GM21447 (cell line): ENCODE results near the gene LMO1.

Experiments used
- ATAC-seq: cut with Tn5 transposase; IDR thresholded peaks from one replicate; pipeline ENCODE4 v1.9.1; 2021; ENCODE audit not compliant: unreplicated experiment

Gene LMO1

GRCh38 chr11:8229299-8230177 lies 34.1 kb downstream of the LMO1 start:
- no peak for ATAC-seq

DNA sequence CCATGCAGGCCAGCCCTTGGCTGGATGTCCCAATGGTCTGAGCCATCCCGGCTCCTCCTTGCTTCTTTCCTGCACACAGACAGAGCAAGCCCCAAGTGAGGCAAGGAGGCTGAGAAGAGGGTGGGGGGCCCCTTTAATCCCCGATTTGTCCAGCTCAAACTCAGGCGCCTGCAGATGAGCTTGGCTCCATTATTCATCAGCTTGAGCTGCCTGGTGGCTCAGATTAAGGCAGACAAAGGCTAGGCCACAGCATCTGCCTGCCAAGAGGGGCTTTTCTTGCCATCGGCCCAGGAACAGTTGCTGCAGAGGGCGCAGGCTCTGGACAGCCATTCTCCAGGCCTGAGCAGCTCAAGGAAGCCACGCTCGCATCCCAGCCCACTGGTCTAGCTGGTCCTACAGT lies 35.4 kb downstream of the LMO1 start:
- no peak for ATAC-seq

DNA sequence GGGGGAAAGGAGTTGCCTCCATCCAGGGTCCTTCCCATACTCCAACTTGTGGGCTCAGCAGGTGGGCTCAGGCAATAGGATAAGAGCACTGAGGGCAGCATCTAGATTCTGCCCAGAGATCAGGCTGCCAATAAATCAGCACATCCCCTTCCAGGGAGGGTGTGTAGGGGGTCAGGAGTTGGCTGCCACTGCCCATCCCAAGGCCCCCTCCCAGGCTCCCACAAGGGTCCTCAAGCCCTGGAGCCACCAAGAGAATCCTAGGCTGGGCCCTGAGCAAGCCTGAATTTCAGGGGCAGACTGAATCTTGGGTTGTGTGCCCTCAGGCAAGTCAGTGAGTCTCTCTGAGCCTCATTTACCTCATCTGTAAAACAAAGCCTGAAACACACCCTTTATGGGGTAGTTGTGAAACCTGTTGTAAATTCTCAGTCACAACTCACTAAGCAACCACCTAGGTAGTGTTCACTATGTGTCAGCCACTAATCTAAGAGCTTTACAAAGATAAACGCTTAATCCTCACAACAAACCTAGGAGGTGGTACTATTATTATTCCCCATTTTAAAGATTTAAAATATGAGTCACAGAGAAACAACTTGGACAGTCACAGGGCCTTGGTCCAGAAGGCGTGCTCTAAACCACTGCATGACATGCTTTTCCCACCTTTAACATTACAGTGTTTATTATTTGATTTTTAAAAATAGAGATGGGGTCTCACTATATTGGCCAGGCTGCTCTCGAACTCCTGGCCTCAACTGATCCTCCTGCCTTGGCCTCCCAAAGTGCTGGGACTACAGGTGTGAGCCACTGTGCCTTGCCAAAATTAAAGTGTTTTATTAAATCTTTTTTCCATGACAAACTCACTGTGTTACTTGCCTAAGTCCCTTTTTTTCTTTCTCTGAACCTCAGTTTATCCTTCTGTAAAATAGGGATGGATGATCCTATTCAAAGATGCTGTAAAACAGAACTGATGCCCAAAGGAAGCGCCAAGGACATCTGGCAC lies 36.2 kb downstream of the LMO1 start:
- no peak for ATAC-seq

GRCh38 chr11:8225589-8226036 lies 38.1 kb downstream of the LMO1 start:
- peak; percentile 64 for ATAC-seq

- ATAC-seq = no peak
These were observed 39.0 kb downstream of the LMO1 start for GRCh38 chr11:8224711-8225110.

- ATAC-seq = no peak
These were observed 39.5 kb downstream of the LMO1 start for GRCh38 chr11:8224161-8224591.

GRCh38 chr11:8223513-8223900 lies 40.2 kb downstream of the LMO1 start:
- ATAC-seq = no peak

DNA sequence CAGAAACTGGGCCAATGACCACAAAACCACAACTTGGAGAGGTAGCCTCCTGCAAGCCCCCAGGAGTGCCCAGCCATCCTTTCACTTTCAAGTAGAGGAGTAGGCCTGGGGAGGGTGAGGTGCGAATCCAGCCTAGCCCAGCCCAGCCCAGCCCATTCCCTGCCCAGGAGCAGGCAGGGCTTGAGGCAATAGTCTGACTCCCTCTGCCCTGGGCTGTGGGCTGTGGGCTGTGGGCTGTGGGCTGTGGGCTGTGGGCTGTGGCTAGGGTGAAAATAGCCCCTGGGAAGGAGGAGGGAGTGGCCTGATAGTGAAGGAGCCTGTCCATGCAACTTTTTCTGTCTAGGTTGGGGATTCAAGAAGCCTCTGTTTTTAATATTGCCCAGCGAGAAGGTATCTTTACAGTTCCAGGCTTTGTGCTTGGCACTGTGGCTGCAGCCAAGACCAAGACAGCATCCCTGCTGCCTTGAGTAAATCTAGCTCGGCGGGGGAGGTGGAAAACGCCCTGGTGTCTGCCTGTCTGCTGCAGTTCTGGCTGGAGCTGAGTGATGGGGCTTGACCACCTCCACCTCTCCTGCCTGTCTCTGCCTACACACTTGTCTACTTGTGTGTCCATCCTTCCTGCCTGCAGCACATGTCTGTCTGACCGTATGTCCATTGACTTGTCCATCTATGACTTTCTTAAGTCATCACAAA lies 40.7 kb downstream of the LMO1 start:
- ATAC-seq = no peak

- no peak for ATAC-seq
These were observed 41.7 kb downstream of the LMO1 start for GRCh38 chr11:8221917-8222495.

DNA sequence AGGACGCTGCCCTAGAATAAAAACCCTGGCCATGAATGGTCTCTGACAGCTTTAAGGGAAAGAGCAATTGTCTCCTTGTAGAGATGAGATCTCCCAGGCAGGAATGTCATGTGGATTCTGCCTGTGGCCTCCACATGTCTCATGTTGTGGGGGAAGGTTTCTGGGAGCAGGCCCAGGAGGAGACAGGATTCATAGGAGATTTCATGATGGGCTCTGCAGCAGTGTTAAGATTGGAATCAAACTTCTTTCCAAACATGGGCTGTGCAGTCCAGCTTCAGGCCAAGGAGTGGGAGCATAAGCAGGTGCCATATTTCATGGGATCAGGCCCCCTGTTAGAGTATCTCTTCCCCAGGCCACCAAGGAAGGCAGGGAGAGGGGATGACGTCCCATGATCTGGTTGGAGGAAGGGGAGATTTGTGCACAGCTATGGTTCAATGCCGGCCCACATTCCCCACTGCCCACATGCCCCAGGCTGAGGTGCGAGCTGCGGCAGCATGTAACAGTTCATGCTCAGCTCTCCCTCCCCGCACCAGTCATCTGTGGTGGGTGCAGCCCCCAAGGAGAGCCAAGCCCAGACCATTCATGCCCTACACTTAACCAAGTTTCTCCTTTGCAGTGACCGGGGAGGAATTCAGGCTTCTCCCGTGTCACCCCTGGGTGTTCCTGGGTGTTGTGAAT lies 42.5 kb downstream of the LMO1 start:
- no peak for ATAC-seq

DNA sequence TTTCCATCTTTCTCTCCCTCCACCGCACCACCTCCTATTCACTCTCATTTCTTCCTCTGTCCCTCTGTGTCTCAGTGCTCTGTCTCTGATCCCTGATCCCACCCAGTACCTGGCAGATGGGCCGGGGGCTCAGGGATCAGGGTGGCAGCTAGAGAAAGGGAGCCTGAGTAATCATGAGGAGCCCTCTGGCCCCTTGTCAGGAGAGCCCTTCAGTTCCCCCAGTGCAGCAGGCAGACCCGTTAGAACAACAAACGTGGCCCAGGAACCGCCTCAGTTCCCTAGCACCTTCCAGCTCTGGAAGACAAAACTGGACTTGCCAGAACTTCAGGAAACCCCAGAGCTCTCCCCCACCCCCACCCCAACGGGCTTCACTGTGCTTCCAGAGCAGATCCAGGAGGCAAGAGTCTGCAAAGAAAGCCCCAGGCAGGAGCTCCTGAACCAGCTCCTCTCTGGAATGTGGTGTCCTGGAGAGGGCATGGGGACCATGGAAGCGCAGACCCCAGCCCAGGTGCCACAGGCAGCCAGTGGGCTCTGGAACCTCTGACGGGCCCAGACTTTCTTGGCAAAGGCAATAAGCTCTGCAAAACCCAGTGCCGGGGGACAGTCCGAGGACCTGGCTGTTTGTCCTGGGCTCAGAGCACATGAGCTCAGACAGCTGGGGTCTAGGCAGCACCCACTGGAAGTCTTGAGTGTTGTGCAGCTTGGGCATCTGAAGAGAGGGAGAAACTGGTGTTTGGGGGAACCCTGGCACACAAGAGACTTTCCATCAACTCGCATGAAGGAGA lies 43.2 kb downstream of the LMO1 start:
- no peak for ATAC-seq

DNA sequence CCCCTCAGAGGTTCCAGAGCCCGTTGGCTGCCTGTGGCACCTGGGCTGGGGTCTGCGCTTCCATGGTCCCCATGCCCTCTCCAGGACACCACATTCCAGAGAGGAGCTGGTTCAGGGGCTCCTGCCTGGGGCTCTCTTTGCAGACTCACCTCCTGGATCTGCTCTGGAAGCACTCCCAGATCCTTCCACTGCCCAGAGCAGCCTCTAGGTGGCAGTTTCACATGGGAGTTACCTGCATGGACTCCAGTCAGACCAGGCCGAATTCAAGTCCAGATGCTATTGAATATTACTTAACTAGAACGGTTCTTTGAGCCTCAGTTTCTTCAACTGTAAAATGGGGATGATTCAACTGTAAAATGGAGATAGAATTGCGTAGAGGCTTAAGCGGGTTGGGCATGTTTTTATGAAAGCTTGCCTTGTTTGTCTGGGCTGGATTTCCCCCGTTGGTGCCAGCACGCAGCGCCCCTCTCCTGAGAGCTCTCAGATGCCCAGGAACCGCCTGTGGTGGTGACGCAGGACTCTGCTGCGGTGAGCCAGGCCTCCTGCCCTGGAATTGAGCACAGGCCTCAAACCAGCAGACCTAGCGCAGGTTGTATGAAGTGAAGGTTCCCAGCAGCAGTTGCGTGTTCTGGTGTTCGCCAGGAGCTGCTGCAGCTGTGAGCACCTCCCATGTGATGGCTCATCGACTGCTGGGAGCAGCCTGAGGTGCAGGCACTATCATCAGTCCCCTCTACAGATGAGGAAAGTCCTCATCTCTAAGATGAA lies 44.2 kb downstream of the LMO1 start:
- no peak for ATAC-seq

- ATAC-seq = no peak
These were observed 44.8 kb downstream of the LMO1 start for GRCh38 chr11:8218840-8219239.

- ATAC-seq = no peak
These were observed 45.3 kb downstream of the LMO1 start for GRCh38 chr11:8218409-8218808.

DNA sequence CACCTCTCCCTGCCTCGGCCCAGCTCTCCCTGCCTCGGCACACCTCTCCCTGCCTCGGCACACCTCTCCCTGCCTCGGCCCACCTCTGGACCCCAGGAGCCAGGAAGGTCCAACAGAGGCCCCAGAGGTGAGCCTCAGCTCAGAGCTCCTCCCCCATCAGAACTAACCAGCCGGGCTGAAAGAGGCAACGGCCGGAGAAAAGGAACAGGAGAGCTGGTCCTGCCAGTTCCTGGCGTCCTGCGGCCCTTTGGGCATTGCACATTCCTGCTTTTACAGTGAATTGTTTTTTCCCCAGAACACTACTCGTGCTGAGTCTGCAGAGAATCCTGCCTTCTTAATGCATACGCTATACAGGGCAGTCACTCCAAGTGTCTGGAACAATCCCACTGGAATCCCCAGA lies 45.8 kb downstream of the LMO1 start:
- no peak for ATAC-seq

DNA sequence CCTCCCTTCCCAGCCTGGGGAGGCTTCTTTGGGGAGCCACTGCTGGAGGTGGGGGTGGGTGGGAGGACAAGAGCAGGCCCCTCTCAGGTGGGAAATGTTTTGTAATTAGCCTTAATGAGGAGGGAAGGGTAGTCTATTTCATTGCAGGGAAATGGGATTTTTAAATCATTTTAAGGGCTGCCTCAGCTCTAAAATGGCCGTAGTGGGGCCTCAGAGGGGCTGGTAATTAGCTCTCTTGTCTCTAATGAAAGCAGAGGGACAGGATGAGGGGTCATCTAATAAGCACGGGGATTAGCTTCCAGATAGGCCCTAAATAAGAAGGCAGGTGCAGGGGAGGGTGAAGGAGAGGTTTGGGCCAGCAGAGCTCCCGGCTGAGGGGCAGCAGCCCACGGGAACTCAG lies 46.5 kb downstream of the LMO1 start:
- ATAC-seq = no peak

GRCh38 chr11:8213376-8213775 lies 50.3 kb downstream of the LMO1 start:
- no peak for ATAC-seq

GRCh38 chr11:8209208-8209807 lies 54.4 kb downstream of the LMO1 start:
- ATAC-seq = no peak
